GM18867 (cell line): ENCODE measurements around the gene COBL.
"Not testable (repeated sequence)": the region's sequence is repeated elsewhere in the genome, so short reads cannot be mapped to it uniquely, and the experiment has no call there.

Experiments used
- ATAC-seq: cut with Tn5 transposase; IDR thresholded peaks from one replicate; pipeline ENCODE4 v1.9.1; 2021; ENCODE audit warnings: mild to moderate bottlenecking, moderate library complexity; ENCODE audit not compliant: unreplicated experiment

The COBL gene

DNA sequence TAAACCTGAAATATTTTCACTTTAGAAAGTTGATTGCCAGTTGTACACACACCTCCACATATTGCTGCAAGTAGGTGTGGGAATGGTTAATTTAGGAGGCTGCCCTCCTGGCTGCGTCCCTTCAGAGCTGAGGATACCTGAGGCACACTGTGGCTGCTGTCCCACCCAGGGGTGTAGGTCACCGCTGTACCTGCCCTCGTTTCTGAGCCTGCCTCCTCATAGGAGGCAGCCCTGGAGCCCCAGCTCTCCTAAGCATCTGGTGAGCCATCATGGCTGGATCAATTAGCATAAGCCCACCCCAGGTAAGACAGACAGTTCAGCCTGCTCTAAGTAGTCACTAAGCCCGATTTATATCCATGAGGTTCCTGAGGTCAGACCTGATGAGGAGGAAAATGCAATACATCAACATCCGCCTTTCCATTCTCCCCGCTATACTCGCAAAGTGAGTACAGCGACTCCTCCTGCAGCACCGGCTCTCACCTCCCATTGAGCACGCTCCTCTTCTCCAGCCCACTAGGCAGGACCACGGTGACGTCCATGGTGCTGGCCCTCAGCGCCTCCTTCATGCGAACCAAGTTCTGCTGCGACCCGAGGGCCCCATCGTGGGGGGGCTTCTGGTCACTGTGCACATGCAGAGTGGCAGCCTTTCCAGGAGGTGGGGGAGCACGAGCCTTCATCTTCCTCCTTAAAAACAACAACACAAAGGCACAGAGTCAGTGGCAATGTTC, 97.2 kb downstream of the COBL start:
- ATAC-seq = no peak

DNA sequence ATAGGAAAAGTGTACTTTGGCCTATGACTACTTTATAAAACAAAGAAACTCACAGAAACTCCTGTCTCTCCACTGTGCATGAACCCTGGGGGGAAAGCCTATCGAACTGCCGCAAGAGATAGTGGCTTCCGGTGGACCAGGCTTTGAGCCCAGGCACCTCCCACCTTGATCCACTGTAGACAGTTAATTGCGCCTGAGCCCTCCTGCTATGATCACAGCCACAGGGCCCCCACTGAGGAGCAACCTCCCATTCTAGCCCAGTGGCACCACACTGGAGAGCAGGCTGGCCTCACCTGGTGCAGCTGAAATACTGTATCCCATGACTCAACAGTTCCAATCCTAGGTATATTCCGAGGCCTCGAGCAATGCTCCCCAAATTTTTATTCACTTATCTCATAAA, 98.8 kb downstream of the COBL start:
- no peak for ATAC-seq

DNA sequence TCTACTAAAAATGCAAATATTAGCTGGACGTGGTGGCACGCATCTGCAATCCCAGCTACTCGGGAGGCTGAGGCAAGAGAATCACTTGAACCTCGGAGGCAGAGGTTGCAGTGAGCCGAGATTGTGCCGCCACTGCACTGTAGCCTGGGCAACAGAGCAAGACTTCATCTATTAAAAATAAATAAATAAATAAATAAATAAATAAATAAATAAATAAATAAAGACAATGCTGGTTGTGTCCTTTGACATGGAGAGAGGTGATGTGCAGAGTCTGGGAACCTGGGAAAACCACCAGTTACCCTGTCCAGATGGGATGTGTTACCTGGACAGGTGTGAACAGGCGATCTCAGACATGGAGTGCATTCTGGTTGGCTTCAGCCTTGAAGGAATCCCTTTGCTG, 102.5 kb downstream of the COBL start:
- no peak for ATAC-seq

DNA sequence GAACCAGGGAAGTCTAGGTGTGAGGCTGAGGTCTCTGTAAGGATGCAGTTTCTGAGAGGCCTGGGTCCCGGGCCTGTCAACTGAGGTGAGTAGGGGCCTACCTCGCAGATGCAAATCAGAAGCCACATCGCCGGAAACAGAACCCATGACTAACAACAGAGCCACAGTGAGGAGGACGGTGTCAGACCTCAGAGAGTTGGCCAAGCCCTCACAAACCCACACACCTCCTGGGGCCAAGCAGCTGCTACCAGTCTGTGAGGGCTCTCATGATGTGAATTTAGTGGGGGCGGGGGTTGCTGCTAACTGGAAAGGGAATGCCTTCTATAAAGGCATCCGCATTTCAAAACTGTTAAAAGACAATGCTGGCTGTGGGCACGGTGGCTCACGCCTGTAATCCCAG, 103.0 kb downstream of the COBL start:
- peak; percentile 71 for ATAC-seq

DNA sequence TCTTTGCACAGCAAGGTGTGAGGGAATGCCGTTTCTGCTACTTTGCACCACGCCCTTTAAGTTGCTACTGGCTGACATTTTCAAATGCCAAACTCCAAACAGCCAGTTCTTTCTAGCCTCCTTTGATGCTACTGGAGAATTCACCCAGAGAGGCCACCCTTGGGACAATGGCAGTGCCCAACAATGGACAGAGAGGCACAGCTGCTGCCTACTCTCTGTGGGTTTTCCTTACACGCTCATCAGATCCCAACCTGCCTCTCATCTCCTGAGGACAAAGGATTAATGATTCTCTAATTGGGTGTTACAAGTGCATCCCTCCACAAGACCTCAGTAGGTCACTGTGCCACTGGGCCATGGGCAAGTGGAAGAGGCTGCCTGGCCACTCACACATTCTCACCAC, 105.8 kb downstream of the COBL start:
- no peak for ATAC-seq

DNA sequence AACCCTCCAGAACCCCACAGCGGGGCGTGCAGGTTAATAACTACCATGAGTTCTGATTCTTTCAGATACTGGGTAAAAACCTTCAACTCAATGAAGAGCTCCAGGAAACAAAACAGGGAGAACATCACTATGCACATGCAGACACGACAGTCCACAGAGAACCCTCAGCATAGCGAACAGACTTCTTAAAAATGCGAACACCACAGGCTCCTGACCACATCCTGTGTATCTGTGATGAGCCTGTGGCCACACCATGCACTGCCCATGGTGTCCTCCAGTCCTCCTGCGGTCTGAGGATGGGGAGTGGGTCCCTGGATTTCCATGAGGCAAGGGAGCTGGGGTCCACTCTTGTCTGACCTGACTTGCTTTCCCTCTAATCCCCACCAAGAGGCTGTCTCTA, 107.2 kb downstream of the COBL start:
- peak; percentile 42 for ATAC-seq

DNA sequence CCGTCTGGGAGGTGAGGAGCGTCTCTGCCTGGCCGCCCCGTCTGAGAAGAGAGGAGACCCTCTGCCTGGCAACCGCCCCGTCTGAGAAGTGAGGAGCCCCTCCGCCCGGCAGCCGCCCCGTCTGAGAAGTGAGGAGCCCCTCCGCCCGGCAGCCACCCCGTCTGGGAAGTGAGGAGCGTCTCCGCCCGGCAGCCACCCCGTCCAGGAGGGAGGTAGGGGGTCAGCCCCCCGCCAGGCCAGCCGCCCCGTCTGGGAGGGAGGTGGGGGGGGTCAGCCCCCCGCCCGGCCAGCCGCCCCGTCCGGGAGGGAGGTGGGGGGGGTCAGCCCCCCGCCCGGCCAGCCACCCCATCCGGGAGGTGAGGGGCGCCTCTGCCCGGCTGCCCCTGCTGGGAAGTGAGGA, 108.5 kb downstream of the COBL start:
- not testable (repeated sequence) for ATAC-seq

DNA sequence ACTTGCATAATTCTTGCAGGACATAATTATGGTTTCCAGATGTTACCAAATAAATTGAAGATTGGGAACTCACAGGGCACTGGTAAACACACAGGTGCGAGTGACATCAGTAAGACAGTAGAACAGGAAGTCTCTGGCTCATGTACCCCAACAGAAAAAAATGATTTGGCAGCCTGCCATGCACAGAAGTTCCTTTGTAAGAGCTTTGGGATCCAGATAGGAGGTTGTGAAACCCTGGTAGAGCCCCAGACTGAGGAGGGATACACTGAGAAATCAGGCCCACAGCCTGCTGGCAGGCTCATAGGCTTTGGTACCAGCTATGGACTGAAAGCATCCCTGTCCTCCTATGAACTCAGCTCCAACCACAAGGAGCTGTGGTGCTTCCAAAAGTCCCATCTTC, 118.0 kb downstream of the COBL start:
- no peak for ATAC-seq

DNA sequence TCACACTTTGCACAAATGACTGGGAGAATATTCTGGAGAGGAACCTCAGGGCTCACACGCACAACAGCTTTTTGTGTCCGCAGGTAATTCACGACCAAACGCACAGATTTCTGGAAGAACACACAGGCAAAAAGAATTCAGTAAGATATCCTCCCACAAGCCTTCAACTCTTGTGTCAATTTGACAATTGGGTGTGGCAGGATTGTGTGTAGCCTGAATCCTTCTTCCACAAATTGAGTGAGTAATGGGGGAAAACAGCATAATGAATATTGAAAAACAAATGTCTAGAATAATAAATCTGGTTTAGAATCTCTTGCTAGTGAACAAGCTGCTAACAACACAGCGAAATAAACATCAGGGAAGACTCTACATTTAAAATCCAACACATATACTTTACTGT, 125.6 kb downstream of the COBL start:
- ATAC-seq = no peak

DNA sequence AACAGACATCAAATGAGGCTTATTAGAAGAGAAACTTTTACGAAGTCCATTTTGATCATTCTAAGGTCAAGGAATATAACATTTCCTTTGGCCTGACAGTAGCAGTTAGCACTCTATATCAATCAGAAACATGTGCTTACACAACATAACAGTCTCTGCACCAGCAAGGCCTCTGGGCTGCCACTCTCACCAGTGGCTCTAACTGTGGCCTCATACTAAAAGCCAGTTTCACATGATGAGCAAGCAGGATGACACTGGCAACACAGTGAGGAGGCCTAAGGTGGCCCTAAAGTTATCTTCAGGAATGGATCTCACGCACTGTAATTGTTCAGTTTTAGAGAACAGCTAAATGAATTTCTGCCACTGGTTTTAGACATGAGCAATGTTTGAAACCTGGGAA, 126.8 kb downstream of the COBL start:
- ATAC-seq = no peak

DNA sequence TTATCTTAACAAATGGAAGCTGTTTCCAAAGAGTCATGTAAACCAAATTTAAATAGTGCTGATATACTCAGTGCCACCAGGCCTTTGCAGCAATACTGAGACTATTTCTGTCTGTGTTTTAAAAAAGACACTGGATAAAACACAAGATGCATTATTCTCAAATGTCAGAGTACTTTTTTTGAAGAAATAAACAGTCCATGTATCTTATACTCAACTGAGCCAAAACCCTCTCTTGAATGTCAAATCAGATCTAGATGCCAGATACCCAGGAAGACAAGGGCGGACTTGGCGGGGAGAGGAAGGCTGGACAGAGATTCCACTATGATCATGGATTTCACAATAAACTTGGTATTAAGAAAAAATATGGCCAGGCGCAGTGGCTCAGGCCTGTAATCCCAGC, 127.6 kb downstream of the COBL start:
- no peak for ATAC-seq

DNA sequence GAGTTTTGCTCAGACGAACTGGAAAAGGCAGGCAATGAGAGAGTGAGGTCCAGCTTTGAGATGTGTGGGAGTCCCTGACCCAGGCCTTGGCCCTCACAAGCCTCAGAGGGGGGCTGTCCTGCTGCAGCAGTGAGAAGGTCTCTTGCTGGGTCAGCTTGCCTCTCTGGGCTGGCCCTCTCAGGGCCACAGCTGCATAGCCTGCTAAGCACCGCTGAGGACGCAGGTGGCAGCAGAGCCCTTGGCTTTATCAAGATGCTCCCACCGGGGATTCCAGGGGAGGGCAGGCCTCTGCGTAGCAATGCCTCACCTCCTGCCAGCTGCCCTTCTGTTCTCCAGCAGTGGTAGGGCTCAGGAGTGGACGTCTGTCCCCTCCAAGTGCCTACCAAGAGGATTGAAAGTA, 128.7 kb downstream of the COBL start:
- no peak for ATAC-seq

DNA sequence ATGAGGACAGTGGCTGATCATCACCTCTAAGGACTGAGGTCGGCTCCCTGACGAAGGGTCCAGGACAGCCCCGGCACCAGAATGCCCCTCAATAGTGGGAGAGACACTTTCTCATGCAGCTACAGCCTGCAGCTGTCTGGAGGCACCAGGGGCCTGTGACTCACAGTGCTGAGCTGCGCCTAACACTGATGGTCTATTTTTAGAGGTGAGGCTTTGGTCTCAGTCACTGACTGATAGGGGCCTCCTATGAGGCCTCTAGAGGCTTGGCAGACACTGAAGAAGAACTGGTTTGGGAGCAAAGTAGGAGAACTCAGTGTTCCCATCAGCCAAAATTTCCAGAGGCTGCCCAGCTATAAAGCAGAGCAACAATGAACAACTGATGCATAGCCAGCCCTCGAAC, 130.1 kb downstream of the COBL start:
- ATAC-seq = no peak

DNA sequence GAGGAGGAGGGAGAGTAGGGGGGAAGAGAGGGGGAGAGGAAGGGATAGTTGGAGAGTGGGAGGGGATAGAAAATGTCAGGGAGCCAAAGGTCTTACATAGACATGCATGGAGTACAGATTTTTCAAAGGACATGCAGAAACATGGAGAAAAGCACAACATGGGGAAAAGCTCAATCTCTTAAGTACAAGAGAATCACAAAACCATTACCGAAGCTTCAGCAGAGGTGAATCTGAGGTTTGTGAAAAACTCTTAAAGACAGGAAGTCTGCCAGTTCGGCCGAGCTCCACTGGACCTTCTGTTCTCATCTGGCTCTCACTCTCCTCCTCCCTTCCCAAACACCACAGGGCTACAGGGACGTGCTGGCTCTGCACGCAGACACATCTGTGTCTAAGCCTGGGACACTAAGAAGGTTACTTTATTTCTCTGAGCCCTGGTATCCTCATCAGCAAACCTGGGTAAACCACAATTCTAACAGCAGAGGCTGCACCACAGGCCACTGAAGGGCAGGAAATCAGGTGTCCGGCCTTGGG, 133.9 kb downstream of the COBL start:
- ATAC-seq = no peak

DNA sequence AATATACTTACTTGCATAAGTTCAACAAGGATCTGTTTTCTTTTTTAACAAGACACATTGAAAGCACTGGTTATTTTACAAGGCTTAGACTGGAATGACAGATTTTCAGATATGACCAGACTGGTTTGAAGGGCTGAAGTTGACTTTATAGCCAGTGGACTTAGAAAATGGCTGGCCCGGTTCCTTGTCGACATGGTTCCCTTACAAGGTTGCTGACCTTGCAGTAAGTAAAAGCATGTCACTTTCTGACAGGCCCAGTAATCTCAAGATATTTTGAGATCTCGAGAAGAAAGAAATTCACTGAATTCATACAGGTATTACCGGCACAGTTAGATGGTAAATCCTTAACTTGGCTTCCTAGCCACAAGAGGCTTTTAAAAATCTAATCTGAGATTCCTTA, 136.5 kb downstream of the COBL start:
- no peak for ATAC-seq

DNA sequence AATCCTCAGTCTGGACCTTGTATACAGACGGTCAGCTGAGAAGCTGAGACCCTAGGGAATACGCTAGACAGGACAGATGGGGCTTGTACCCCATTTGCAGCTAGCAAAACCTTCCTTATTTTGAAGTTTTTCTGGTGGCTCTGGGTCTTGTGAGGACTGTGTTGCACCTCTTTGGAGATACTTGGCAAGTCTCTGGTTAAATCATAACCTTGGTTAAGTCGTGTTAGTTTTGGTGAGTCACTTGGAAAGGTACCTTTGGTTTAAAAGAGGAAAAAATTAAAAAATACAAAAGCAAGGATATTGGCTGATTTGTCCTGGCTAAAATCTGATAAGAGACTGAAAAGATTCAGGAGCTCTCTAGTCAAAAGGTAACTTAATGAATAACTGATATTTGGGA, 140.6 kb downstream of the COBL start:
- ATAC-seq = no peak

DNA sequence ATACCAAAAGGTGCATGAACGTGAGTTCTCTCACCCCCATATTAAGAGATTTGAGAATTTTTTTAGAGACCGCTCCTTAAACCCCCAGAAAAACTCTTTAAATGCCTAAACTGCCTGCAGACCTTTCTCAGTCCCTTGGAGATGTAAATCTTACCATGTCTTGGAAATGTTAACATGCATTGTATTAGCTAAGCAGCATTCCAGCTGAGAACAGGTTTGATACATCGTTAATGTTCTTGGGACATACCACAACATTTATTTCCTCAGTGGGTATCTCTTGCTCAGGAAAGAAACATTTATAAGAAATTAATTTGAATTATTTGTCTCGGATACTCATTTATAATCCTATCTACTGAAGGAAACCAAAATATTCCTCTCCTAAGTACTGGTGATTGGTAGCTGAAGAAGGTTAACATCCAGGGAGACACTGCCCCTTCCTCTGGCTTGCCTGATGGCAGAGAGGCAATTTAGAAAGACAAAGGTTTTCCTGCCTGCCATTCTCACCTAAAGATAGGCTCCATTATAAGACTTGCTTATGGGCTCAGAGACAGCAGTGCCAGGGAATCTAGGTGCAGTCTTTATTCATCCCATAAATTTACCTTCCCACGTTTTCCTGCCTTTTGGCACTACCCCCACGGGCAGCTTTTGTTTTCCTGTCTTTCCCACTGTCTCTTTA, 141.2 kb downstream of the COBL start:
- no peak for ATAC-seq

DNA sequence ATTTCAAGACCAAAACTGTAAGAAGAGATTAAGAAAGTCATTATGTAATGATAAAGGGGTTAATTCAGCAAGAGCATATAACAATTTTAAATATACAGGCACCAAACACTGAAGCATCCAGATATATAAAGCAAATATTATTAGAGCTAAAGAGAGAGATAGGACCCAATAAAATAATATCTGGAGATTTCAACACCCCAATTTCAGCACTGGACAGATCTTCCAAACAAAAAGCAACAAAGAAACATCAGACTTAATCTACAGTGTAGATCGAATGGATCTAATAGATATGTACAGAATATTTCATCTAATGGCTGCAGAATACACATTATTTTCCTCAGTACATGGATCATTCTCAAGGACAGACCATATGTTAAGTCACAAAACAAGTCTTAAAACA, 151.3 kb downstream of the COBL start:
- no peak for ATAC-seq

DNA sequence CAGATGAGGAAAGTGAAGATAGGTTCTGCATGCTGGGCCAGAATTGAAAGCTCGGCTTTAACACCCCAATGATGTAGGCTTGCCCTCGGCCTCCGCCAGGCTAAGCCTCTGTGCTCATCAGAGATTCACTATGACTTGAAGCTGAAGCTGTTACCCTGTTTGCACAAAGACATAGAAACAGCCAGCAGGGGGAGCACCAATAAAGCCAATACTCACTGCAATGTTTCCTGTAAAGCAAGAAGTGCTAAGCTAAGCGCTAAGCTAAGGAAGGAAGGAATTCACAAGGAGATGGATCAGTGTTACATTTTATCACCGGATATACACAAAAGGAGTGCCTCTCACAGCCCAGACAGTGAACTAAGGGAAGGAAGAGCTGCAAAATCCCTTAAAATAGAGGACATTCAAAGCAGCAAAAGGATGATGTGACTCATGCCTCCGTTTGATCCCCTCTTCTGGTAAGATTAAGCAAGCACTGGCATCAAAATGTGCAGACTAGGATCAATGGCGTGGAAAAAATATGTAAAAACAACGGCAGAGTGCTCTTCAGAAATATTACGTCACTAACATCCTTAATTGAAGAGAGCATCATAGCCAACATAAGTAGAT, 153.8 kb downstream of the COBL start:
- peak; percentile 95 for ATAC-seq

DNA sequence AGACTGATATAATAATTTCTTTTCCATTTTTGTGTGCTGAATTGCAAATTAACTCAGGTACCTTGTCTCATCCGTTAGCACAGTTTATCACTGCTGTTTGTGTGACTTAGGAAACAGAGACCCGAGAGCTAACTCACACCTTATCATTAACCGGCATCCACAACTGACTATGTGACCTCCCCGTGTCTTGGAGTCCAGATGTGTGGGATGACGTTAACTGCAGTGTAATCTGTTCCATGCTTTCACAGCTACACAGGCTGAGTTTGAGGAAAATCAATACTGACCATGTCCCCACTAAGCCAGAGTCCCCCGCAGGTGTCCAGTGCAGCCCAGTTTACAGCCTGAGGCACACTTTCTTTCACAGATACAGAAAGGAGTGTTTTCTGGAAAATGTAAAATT, 154.7 kb downstream of the COBL start:
- no peak for ATAC-seq

DNA sequence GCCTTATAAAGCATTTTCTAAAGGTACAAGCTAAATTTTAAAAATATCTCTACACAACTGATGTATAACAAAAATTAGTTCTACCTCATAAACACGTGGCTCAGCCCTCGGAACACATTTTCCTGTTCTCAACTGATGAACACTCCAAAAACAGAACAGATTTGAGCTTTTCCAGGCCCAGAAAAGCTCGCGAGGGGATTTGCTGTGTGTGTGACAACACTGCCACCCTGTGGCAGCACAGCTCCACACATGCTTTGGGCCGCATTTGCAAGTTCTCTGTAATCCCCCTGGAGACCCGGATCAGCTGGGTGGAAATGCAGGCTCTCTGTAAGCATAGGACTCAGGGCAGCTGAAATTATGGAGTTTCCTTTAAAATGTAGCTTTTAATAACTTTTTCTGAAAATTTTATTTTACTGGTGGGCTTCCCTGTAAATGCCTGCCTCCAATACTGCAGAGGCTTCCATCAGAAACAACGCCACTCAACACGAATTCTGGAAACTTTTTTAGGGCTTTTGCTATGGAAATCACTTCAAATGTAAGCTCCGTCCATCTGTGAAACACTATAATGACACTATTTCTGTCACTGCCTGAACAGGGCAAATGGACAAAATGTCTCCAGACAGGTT, 155.5 kb downstream of the COBL start:
- ATAC-seq = peak; percentile 55

DNA sequence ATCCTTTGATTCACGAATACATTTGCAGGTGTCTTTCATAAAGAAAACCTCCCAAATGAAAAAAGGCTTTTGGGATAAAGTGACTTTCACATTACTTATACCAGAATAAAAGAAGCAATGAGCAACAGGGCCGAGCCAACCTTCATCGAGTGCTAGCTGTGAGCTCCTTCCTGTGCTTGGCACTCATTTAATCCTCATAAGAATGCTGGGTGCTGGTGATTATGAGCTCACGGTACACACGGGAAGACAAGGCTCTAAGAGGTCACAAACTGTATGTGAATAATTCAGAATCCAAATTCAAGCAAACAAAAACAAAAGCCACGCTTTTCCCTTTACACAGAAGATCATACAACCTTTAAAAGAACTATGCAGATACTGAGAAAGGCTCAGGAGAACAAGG, 156.2 kb downstream of the COBL start:
- no peak for ATAC-seq
